Activated naive CD8-positive, alpha-beta T cell treated with anti-CD3 and anti-CD28 coated beads, Interleukin-2, amount 50 U/mL, for 24 hours (primary cell): Measurements from ENCODE around the gene KCNF1.

Experiments used
- ATAC-seq: fragments of 150-1000 bp; cut with Tn5 transposase; one replicate; pipeline ENCODE4 v1.10.0; 2021
- DNase-seq: peaks from one replicate; pipeline ENCODE4 v3.0.0; 2021
- H3K27ac Mint-ChIP-seq: one replicate; pipeline ENCODE4 v1.8.0; 2021; ENCODE audit warnings: mild to moderate bottlenecking, mixed read lengths
- H3K27me3 Mint-ChIP-seq: one replicate; pipeline ENCODE4 v1.8.0; 2021; ENCODE audit warnings: mixed read lengths
- H3K36me3 Mint-ChIP-seq: one replicate; pipeline ENCODE4 v1.8.0; 2021; ENCODE audit warnings: low read depth, mixed read lengths
- H3K4me1 Mint-ChIP-seq: one replicate; pipeline ENCODE4 v1.8.0; 2021; ENCODE audit warnings: mixed read lengths
- H3K4me3 Mint-ChIP-seq: one replicate; pipeline ENCODE4 v1.8.0; 2021; ENCODE audit warnings: mild to moderate bottlenecking, moderate library complexity, mixed read lengths
- H3K9me3 Mint-ChIP-seq: one replicate; pipeline ENCODE4 v1.8.0; 2021; ENCODE audit warnings: mixed read lengths

KCNF1 gene

GRCh38 chr2:10930721-10931516 is 19.2 kb downstream of the KCNF1 start:
- peaks cover under 1% of the 10 kb centered on the region for H3K4me1 Mint-ChIP-seq
- H3K27me3 Mint-ChIP-seq = peaks cover 17% of the 10 kb centered on the region
- ATAC-seq = no peak
- no peak overlapping the region for H3K27ac Mint-ChIP-seq
- no peaks in the 10 kb centered on the region for H3K9me3 Mint-ChIP-seq
- H3K36me3 Mint-ChIP-seq = no peaks in the 10 kb centered on the region
- no peak for DNase-seq
- H3K4me3 Mint-ChIP-seq = no peak overlapping the region

GRCh38 chr2:10931710-10932255 is 20.0 kb downstream of the KCNF1 start:
- H3K27me3 Mint-ChIP-seq = peaks cover 17% of the 10 kb centered on the region
- no peak overlapping the region for H3K4me3 Mint-ChIP-seq
- H3K9me3 Mint-ChIP-seq = no peaks in the 10 kb centered on the region
- H3K4me1 Mint-ChIP-seq = peaks cover 2% of the 10 kb centered on the region
- DNase-seq = no peak
- no peak overlapping the region for H3K27ac Mint-ChIP-seq
- ATAC-seq = no peak
- H3K36me3 Mint-ChIP-seq = no peaks in the 10 kb centered on the region

GRCh38 chr2:10932345-10933151 is 20.8 kb downstream of the KCNF1 start:
- Mint-ChIP-seq H3K27me3 (peaks cover 17% of the 10 kb centered on the region), H3K4me1 (peaks cover 2% of the 10 kb centered on the region), H3K4me3 (no peak overlapping the region), H3K36me3 (no peaks in the 10 kb centered on the region), H3K9me3 (no peaks in the 10 kb centered on the region), H3K27ac (no peak overlapping the region)
- ATAC-seq (no peak), DNase-seq (no peak)

- Mint-ChIP-seq H3K27me3 (peaks cover 13% of the 10 kb centered on the region), H3K4me1 (peaks cover 2% of the 10 kb centered on the region), H3K36me3 (no peaks in the 10 kb centered on the region), H3K4me3 (no peak overlapping the region), H3K27ac (no peak overlapping the region), H3K9me3 (peaks cover 1% of the 10 kb centered on the region)
- DNase-seq (no peak), ATAC-seq (no peak)
These were observed 22.0 kb downstream of the KCNF1 start for GRCh38 chr2:10933700-10934225.

GRCh38 chr2:10934308-10934978 is 22.7 kb downstream of the KCNF1 start:
- peaks cover 2% of the 10 kb centered on the region for H3K4me1 Mint-ChIP-seq
- no peak overlapping the region for H3K4me3 Mint-ChIP-seq
- H3K27me3 Mint-ChIP-seq = peaks cover 8% of the 10 kb centered on the region
- H3K36me3 Mint-ChIP-seq = no peaks in the 10 kb centered on the region
- no peak overlapping the region for H3K27ac Mint-ChIP-seq
- DNase-seq (no peak), ATAC-seq (no peak)
- H3K9me3 Mint-ChIP-seq = peaks cover 8% of the 10 kb centered on the region

- Mint-ChIP-seq H3K9me3 (peaks cover 10% of the 10 kb centered on the region), H3K4me1 (peaks cover 2% of the 10 kb centered on the region), H3K27me3 (peaks cover 6% of the 10 kb centered on the region), H3K27ac (no peak overlapping the region), H3K4me3 (no peak overlapping the region), H3K36me3 (no peaks in the 10 kb centered on the region)
- no peak for ATAC-seq
- no peak for DNase-seq
These were observed 23.2 kb downstream of the KCNF1 start for GRCh38 chr2:10934979-10935350.

- H3K27me3 Mint-ChIP-seq = peaks cover 6% of the 10 kb centered on the region
- ATAC-seq (no peak), DNase-seq (no peak)
- peaks cover 2% of the 10 kb centered on the region for H3K4me1 Mint-ChIP-seq
- H3K9me3 Mint-ChIP-seq = peaks cover 10% of the 10 kb centered on the region
- H3K36me3 Mint-ChIP-seq = no peaks in the 10 kb centered on the region
- H3K27ac Mint-ChIP-seq = no peak overlapping the region
- no peak overlapping the region for H3K4me3 Mint-ChIP-seq
These were observed 23.7 kb downstream of the KCNF1 start for GRCh38 chr2:10935366-10935918.

- Mint-ChIP-seq H3K9me3 (peaks cover 10% of the 10 kb centered on the region), H3K36me3 (no peaks in the 10 kb centered on the region), H3K4me1 (peaks cover 2% of the 10 kb centered on the region), H3K27ac (no peak overlapping the region), H3K4me3 (no peak overlapping the region), H3K27me3 (peaks cover 6% of the 10 kb centered on the region)
- no peak for DNase-seq
- ATAC-seq = peak; percentile 58
These were observed 24.5 kb downstream of the KCNF1 start for GRCh38 chr2:10935953-10936942.

GRCh38 chr2:10939058-10939457 is 27.3 kb downstream of the KCNF1 start:
- Mint-ChIP-seq H3K36me3 (no peaks in the 10 kb centered on the region), H3K27me3 (peaks cover 4% of the 10 kb centered on the region)

GRCh38 chr2:10940596-10940995 is 28.9 kb downstream of the KCNF1 start:
- Mint-ChIP-seq H3K27me3 (peaks cover 14% of the 10 kb centered on the region), H3K9me3 (peaks cover 10% of the 10 kb centered on the region), H3K4me3 (no peak overlapping the region), H3K27ac (no peak overlapping the region), H3K4me1 (peaks cover 2% of the 10 kb centered on the region), H3K36me3 (no peaks in the 10 kb centered on the region)
- no peak for ATAC-seq
- DNase-seq = no peak

More at GRCh38 chr2:10939058-10939457, 27.3 kb downstream of the KCNF1 start:
- H3K4me1 Mint-ChIP-seq = peaks cover 2% of the 10 kb centered on the region
- H3K9me3 Mint-ChIP-seq = peaks cover 10% of the 10 kb centered on the region
- no peak overlapping the region for H3K4me3 Mint-ChIP-seq
- DNase-seq = no peak
- ATAC-seq = no peak
- no peak overlapping the region for H3K27ac Mint-ChIP-seq

GRCh38 chr2:10941383-10941782 is 29.6 kb downstream of the KCNF1 start:
- Mint-ChIP-seq H3K27me3 (peaks cover 17% of the 10 kb centered on the region), H3K4me3 (no peak overlapping the region), H3K27ac (no peak overlapping the region), H3K4me1 (no peaks in the 10 kb centered on the region), H3K36me3 (no peaks in the 10 kb centered on the region), H3K9me3 (peaks cover 10% of the 10 kb centered on the region)
- ATAC-seq (no peak), DNase-seq (no peak)

- H3K9me3 Mint-ChIP-seq = no peaks in the 10 kb centered on the region
- H3K36me3 Mint-ChIP-seq = no peaks in the 10 kb centered on the region
These were observed 33.1 kb downstream of the KCNF1 start for GRCh38 chr2:10944799-10945198.

GRCh38 chr2:10946394-10946793 is 34.7 kb downstream of the KCNF1 start:
- no peaks in the 10 kb centered on the region for H3K36me3 Mint-ChIP-seq
- no peak overlapping the region for H3K27ac Mint-ChIP-seq
- H3K9me3 Mint-ChIP-seq = no peaks in the 10 kb centered on the region
- H3K4me3 Mint-ChIP-seq = no peak overlapping the region
- H3K4me1 Mint-ChIP-seq = no peaks in the 10 kb centered on the region
- ATAC-seq = no peak
- no peak for DNase-seq
- peaks cover 34% of the 10 kb centered on the region for H3K27me3 Mint-ChIP-seq

More at GRCh38 chr2:10944799-10945198, 33.1 kb downstream of the KCNF1 start:
- no peak overlapping the region for H3K27ac Mint-ChIP-seq
- ATAC-seq (no peak), DNase-seq (no peak)
- no peak overlapping the region for H3K4me3 Mint-ChIP-seq
- peaks cover 30% of the 10 kb centered on the region for H3K27me3 Mint-ChIP-seq
- no peaks in the 10 kb centered on the region for H3K4me1 Mint-ChIP-seq
